Activated CD8-positive, alpha-beta memory T cell treated with anti-CD3 and anti-CD28 coated beads for 4 hours (primary cell): ENCODE measurements around the gene DPPA2.

Experiments
- DNase-seq, 2 donors: peaks; one replicate each; pipeline ENCODE4 v3.0.0-alpha.2; 2020; ENCODE audit warnings: low read depth in 2 of 2

Gene DPPA2

GRCh38 chr3:109325109-109325508 is 8.8 kb upstream of the DPPA2 start:
- DNase-seq = no peak

GRCh38 chr3:109313061-109313460 is 3.3 kb downstream of the DPPA2 start:
- no peak for DNase-seq

GRCh38 chr3:109297496-109297895 is 18.8 kb downstream of the DPPA2 start:
- no peak for DNase-seq

GRCh38 chr3:109284071-109284470 is 32.2 kb downstream of the DPPA2 start:
- DNase-seq = no peak

GRCh38 chr3:109278546-109278945 is 37.8 kb downstream of the DPPA2 start:
- DNase-seq = no peak

- DNase-seq = no peak
Measured at GRCh38 chr3:109278141-109278540, 38.2 kb downstream of the DPPA2 start.

GRCh38 chr3:109275702-109276293 is 40.5 kb downstream of the DPPA2 start:
- DNase-seq = no peak

GRCh38 chr3:109270779-109271178 is 45.5 kb downstream of the DPPA2 start:
- no peak for DNase-seq

GRCh38 chr3:109269577-109270275 is 46.6 kb downstream of the DPPA2 start:
- DNase-seq = no peak

- no peak for DNase-seq
Measured at GRCh38 chr3:109268181-109268580, 48.1 kb downstream of the DPPA2 start.

GRCh38 chr3:109265295-109265694 is 51.0 kb downstream of the DPPA2 start:
- DNase-seq = no peak

- no peak for DNase-seq
Measured at GRCh38 chr3:109257269-109257668, 59.0 kb downstream of the DPPA2 start.

- DNase-seq = no peak
Measured at GRCh38 chr3:109254770-109255169, 61.5 kb downstream of the DPPA2 start.

GRCh38 chr3:109252641-109253040 is 63.7 kb downstream of the DPPA2 start:
- no peak for DNase-seq
